Measurements from ENCODE around the gene CPNE7.
"Not testable (repeated sequence)": the region's sequence is repeated elsewhere in the genome, so short reads cannot be mapped to it uniquely, and the experiment has no call there.

The CPNE7 gene

GRCh38 chr16:89565506-89566372 lies 9.8 kb upstream of the CPNE7 start:
- DNase-seq (ENCODE audit: low spot score) = peak; percentile 69

GRCh38 chr16:89567656-89568594 lies 7.6 kb upstream of the CPNE7 start:
- DNase-seq (ENCODE audit: low spot score) = peak; percentile 17

GRCh38 chr16:89569506-89570341 lies 5.8 kb upstream of the CPNE7 start:
- no peak for DNase-seq (ENCODE audit: low spot score)

- DNase-seq (ENCODE audit: low spot score) = no peak
Observed at GRCh38 chr16:89570342-89570923, 5.1 kb upstream of the CPNE7 start.

- not testable (repeated sequence) for DNase-seq (ENCODE audit: low spot score)
Observed at GRCh38 chr16:89570983-89571598, 4.5 kb upstream of the CPNE7 start.

GRCh38 chr16:89571636-89572035 lies 3.9 kb upstream of the CPNE7 start:
- DNase-seq (ENCODE audit: low spot score) = no peak

- DNase-seq (ENCODE audit: low spot score) = peak; percentile 57
Observed at GRCh38 chr16:89572073-89572484, 3.5 kb upstream of the CPNE7 start.

GRCh38 chr16:89572485-89573205 lies 2.9 kb upstream of the CPNE7 start:
- DNase-seq (ENCODE audit: low spot score) = no peak

- no peak for DNase-seq (ENCODE audit: low spot score)
Observed at GRCh38 chr16:89573826-89574680, 1.5 kb upstream of the CPNE7 start.

- no peak for DNase-seq (ENCODE audit: low spot score)
Observed at GRCh38 chr16:89574681-89575246, 794 bp upstream of the CPNE7 start.

GRCh38 chr16:89576153-89577054 lies 846 bp downstream of the CPNE7 start:
- no peak for DNase-seq (ENCODE audit: low spot score)

GRCh38 chr16:89577055-89577759 lies 1.6 kb downstream of the CPNE7 start:
- DNase-seq (ENCODE audit: low spot score) = no peak

GRCh38 chr16:89579351-89579750 lies 3.8 kb downstream of the CPNE7 start:
- DNase-seq (ENCODE audit: low spot score) = no peak

- DNase-seq (ENCODE audit: low spot score) = no peak
Observed at GRCh38 chr16:89581045-89581695, 5.6 kb downstream of the CPNE7 start.

GRCh38 chr16:89581861-89582563 lies 6.5 kb downstream of the CPNE7 start:
- no peak for DNase-seq (ENCODE audit: low spot score)
